GM20000 (cell line): ENCODE measurements around the gene ATF6B.

Experiments
- DNase-seq: peaks from one replicate; pipeline ENCODE4 v3.0.0; 2012; ENCODE audit warnings: low spot score
- TF ChIP-seq, protein P1 (sequence below): IDR thresholded peaks from 2 replicates; pipeline ENCODE4 v1.5.1; 2012; ENCODE audit warnings: mild to moderate bottlenecking, control low read depth; ENCODE audit errors: extremely low read depth, missing control alignments

Gene ATF6B

DNA sequence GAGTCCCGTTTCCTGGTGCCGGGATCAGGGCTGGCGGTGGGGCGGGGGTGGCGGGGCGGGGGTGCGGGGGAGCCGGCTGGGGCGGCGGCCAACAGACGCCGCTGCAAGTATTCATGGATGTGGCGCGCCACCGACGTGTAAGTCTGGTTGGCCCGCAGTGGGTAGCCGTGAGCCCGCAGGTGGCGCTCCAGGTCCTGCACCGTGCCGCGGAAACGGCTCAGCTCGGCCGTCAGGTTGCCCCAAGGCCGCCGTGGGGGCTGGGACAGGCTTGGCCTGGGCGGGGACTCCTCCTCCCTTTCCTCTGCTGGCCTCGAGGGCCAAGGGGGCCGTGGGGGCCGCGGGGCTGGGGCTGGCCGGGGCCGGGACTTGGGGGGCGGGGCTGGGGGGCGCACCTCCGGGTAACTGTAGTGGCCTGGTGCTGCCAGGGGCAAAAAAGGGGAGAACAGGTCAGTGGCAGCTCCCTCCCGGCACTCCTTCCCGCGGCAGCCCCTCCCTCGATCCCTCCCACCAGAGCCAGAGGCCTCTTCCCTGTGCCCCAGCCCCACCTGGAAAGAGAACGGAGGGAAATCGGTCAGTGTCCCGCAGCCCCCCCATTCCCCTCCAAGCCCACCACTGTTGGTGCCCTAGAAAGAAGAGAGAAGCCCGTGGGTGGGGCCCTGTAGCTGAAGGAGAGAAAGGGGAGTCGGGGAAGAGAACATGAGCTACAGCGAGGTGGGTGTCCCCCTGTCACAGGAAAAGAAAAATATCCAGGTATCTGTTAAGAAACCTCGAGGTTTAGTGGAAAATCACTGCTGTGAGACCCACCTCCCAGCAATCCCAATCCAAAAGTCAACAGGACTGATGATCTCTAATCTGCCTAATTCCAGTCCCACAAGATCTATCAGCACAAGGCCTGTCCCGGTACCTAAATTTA is 40.2 kb downstream of the ATF6B start:
- DNase-seq = peak; percentile 90

DNA sequence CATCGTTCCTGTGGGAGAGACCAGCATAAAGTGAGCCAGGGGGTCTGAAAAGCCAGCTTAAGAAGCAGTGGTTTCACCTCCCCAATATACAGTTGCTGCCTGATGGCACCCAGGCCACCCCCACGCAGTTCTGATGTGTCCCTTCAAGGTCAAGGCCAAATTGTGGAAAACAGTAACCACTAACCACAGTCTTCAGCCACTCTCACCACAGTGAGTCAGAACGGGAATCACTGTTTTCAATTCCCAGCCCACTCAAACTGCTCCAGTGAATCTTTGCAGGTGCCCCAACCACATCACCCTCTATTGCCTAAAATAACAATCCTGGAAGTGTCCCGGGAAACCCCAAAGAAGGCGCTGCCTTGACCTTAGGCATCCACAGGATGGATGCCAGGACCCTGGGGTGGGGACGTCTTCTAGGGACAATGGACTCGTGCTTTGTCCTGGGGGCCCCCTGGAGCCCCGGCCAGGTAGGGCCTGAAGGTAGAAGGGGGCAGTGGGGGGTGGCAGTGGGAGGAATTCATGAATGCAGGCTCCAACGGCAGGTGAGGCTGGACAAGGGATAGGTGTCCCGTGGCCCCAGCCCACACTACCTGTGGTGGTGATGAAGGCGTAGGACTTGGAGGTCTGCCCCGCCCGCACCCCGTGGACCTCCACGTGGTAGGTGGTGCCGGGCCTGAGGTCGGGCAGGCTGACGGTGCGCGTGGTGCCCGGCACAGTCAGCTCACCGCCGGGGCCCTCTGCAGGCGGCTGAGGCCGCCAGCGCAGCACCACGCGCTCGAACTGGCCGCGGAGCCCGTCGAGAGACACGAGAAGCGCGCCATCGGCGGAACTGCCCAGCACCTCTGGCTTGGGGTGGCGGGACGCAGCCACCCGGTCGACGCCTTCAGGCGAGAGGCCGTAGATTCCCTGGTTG is 41.1 kb downstream of the ATF6B start:
- DNase-seq = peak; percentile 80
- TF ChIP-seq, protein P1, sequence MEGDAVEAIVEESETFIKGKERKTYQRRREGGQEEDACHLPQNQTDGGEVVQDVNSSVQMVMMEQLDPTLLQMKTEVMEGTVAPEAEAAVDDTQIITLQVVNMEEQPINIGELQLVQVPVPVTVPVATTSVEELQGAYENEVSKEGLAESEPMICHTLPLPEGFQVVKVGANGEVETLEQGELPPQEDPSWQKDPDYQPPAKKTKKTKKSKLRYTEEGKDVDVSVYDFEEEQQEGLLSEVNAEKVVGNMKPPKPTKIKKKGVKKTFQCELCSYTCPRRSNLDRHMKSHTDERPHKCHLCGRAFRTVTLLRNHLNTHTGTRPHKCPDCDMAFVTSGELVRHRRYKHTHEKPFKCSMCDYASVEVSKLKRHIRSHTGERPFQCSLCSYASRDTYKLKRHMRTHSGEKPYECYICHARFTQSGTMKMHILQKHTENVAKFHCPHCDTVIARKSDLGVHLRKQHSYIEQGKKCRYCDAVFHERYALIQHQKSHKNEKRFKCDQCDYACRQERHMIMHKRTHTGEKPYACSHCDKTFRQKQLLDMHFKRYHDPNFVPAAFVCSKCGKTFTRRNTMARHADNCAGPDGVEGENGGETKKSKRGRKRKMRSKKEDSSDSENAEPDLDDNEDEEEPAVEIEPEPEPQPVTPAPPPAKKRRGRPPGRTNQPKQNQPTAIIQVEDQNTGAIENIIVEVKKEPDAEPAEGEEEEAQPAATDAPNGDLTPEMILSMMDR = no peak

More for the DNA sequence above, 40.2 kb downstream of the ATF6B start:
- TF ChIP-seq, protein P1 = peak; percentile 65

DNA sequence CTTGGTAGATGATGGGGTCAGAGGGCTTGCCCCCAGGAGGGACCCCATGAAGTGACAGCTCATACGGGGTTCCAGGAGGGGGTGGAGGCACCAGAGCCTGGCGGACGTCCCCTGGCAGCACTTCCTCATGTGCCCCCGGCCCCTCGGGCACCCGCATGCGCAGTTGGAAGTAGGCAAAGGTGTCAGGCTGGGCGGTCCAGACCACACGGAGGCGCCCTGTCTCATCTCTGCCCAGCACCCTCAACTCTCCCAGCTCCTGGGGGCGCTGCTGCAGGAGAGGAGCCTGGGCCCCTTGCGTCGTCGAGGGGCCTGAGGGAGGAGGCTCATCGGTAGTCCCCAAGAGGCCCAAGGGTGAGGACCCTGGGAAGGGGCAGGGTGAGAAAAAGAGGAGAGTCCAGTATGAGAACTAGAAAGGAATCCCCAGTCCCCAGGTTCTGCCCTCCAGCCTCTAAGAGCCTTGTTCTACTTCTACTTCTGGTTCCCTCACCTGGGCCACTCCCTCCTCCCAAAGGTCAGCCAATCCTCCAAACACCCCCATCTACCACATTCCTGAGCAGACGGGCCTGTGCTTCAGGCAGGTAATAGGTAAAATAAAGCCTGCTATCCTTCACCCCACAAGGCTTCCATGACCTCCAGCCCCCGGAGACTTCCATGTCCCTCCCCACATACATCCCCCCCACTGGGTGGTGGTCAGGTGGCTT is 42.1 kb downstream of the ATF6B start:
- TF ChIP-seq, protein P1 = no peak
- DNase-seq = no peak

DNA sequence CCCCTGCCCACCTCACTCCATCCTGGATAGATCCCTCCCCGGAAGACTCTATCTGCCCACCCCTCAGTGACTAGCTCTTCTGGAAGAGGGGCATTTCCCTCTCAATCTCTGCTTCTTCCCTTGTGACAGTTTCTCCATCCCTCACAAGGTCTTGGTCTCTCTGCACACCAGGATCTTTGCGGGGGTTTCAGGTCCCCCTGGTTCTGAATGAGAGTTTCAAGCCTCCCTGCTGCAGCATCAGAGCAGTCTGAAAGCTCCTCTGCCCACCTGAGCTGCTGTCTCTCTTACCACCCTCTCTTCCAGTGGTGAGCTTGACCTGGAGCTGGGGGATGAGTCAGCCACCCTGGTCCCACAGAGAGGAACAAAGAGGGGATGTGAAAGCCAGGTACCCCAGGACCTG is 43.3 kb downstream of the ATF6B start:
- no peak for DNase-seq
- TF ChIP-seq, protein P1 = no peak

DNA sequence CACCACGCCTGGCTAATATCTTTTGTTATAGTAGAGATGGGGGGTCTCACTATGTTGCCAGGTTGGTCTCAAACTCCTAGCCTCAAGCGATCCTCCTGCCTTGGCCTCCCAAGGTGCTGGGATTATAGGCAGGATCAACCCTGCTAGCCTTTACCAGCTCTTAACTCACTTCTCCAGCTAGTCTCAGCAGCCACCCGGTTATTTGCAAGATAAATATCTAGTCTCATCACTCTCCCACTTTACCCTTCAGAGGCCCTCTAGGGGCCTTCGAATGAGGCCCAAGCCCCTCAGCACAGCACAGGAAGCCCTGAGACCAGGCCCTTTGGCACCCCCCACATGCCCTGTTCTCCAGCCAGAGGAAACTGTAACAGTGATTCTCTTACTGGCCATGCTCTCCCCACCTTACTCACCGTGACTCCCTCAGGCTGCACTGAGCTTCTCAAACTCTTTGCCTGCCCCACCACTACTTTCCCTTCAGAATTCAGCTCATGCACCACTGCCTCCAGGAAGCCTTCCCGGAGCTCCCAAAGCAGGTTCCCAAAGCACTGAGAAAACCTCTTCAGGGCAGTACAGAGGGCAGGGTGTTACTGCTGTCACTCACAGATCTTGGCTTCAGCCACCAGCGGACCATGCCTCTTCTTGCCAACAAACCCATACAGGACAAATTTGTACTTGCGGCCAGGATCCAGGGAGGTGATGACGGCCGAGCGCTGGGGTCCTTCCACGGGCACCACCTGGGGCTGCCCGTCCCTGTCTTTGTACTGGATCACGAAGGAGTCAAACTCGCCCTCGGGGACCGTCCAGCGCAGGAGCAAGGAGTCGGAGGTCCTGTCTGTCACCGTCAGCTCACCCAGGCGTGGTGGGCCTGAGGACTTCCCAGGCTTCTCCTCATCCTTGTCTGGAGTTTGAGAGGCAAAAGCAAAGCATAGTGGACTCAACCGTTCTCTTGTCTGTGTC is 44.0 kb downstream of the ATF6B start:
- TF ChIP-seq, protein P1 = no peak
- no peak for DNase-seq

DNA sequence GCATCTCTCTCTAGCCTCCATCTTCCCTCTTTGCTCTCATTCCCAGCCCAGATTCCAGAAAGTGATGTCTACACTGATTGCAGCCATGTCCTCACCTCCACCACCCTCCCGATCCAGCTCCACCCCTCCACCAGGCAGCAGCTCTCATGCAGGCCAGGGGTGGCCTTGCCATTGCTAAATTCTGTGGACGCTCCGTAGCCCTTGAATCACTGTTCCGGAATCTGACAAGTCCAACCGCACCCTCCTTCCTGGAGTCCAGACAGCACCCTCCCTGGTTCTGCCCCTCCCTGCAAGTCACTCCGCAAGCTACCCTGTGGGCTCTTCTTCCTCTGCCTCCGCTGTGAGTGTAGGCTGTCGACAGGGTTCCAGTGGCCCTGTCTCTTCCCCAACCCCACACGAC is 45.1 kb downstream of the ATF6B start:
- TF ChIP-seq, protein P1 = no peak
- DNase-seq = no peak
